Measurements from ENCODE around the gene VARS2.
"Not testable (repeated sequence)": the region's sequence is repeated elsewhere in the genome, so short reads cannot be mapped to it uniquely, and the experiment has no call there.

VARS2 gene

DNA sequence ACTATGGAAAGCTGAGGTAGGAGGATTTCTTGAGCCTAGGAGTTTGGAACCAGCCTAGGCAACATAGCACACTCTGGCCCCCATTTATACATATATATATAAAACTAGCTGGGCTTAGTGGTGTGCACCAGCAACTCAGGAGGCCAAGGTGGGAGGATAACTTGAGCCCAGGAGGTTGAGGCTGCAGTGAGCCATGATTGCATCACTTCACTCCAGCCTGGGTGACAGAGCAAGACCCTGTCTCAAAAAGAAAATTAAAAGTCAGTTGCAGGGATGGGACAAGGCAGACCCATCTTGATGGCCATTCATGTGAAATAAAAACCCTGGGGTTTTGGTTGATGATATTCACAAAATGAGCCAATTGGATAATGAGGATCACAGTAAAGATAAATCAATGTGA lies 12.6 kb upstream of the VARS2 start:
- TF ChIP-seq, protein P1, sequence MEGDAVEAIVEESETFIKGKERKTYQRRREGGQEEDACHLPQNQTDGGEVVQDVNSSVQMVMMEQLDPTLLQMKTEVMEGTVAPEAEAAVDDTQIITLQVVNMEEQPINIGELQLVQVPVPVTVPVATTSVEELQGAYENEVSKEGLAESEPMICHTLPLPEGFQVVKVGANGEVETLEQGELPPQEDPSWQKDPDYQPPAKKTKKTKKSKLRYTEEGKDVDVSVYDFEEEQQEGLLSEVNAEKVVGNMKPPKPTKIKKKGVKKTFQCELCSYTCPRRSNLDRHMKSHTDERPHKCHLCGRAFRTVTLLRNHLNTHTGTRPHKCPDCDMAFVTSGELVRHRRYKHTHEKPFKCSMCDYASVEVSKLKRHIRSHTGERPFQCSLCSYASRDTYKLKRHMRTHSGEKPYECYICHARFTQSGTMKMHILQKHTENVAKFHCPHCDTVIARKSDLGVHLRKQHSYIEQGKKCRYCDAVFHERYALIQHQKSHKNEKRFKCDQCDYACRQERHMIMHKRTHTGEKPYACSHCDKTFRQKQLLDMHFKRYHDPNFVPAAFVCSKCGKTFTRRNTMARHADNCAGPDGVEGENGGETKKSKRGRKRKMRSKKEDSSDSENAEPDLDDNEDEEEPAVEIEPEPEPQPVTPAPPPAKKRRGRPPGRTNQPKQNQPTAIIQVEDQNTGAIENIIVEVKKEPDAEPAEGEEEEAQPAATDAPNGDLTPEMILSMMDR (conservative IDR thresholded peaks at IDR 0.05; ENCODE audit: low read depth, low read length): no peak
- no peak overlapping the region for H3K4me3 ChIP-seq (ENCODE audit: low read length)
- no peak for DNase-seq (ENCODE audit: low read depth)

DNA sequence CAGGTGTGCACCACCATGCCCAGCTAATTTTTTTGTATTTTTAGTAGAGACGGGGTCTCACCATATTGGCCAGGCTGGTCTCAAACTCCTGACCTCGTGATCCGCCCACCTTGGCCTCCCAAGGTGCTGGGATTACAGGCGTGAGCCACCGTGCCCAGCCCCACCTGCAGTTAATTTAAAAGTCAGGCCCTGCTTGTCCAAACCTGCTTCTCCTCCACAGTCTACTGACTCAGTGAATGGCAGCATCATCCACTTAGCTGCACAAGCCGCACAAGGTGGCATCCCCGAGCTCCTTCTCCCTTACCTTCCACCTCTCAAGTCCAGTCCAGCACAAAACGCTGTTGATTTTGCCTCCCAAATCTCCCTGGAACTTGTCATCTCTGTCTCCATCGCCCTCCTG lies 11.8 kb upstream of the VARS2 start:
- not testable (repeated sequence) for H3K4me3 ChIP-seq (ENCODE audit: low read length)

DNA sequence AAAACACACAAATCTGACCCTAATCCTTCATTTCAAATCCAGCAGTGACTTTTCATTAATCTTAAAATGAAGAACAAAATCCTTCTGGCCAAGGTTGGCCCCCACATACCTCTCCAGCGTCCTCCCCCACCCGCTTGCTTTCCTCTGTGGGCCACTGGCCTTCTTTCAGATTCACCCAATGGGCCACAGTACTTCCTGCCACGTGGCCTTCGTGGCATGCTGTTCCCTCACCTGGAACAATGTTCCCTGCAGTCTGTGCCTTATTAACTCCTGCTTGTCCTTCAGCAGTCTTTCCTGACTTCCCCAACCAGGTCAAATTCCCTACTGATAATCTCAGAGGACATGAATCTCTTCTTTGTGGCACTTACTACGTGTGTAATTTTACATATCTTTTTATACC lies 11.3 kb upstream of the VARS2 start:
- no peak for DNase-seq (ENCODE audit: low read depth)
- H3K4me3 ChIP-seq (ENCODE audit: low read length): no peak overlapping the region
- TF ChIP-seq, protein P1 (conservative IDR thresholded peaks at IDR 0.05; ENCODE audit: low read depth, low read length): no peak

More for the DNA sequence above, 11.8 kb upstream of the VARS2 start:
- not testable (repeated sequence) for DNase-seq (ENCODE audit: low read depth)

DNA sequence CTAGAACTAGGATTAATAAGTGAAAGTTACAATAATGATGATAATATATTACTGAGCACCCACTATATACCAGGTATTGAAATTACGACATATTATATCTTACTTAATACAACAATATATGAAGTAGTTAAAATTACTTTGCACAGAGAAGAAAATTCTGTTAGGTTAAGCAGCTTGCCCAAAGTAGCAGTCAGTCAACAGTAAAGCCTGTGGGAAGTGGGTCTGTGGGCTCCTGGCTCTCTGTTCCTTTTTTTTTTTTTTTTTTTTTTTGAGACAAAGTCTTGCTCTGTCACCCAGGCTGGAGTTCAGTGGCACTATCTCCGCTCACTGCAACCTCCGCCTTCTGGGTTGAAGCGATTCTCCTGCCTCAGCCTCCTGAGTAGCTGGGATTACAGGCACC lies 10.8 kb upstream of the VARS2 start:
- no peak for DNase-seq (ENCODE audit: low read depth)
- H3K4me3 ChIP-seq (ENCODE audit: low read length): no peak overlapping the region
- TF ChIP-seq, protein P1 (conservative IDR thresholded peaks at IDR 0.05; ENCODE audit: low read depth, low read length): no peak

DNA sequence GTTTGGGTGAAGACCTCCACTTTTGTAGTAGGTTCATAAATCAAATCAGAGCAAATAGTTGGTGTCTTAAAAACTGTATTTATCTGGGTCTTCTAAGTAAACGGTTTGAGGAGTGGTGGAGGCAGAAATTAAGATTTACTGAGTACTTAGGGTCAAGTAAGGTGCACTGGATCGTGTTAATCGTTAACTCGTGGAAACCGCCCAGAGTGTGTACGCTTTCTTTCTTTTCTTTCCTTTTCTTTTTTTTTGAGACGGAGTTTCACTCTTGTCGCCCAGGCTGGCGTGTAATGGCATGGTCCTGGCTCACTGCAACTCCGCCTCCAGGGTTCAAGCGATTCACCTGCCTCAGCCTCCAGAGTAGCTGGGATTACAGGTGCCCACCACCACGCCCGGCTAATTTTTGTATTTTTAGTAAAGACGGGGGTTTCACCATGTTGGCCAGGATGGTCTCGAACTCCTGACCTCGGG lies 6.7 kb upstream of the VARS2 start:
- peak overlapping the region; percentile 95 for H3K4me3 ChIP-seq (ENCODE audit: low read length)
- not testable (repeated sequence) for DNase-seq (ENCODE audit: low read depth)

DNA sequence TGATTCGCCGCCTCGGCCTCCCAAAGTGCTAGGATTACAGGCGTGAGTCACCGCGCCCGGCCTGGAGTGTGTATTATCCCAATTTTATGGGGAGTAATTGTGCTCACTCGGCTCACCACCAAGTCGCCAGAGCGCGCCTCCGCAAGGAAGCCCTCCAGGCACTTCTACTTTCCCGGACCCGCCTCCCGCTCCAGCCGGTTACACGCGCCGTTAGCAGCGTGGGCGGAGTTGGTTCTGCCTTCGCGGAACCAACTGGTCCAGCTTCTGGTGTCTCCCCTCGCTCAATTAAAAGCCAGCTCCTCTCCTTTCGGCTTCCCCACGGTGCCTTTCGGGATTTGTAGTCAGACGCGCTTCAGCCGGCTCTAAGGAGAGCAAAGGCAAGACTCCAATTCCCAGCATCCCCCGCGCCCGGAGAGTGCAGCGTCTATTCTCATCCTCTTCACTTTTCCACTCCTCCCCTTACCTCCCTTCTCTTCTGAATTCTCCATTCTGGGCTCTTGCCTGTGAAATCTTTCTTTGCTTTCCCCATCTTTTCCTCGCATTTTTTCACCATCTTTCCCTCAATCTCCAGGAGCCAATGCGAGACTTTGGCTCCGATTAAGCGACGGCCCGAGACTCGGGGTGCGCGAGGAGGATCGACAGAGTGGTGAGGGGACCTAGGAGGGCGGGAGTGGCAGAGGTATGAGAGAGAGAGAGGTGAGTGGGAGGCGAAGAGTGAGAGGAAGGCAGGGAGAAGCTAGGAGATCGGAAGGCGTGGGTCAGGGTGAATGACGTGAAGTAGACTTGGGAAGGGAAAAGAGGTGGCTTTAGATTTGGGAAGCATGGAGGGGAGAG lies 6.1 kb upstream of the VARS2 start, which contains the start of gene GTF2H4:
GTF2H4 (plus strand) TSS at position 450 of the 834 bp plus-strand sequence.
- DNase-seq (ENCODE audit: low read depth): peak; percentile 93
- H3K4me3 ChIP-seq (ENCODE audit: low read length): peak within 1 kb of the TSS; percentile 95
- TF ChIP-seq, protein P1 (conservative IDR thresholded peaks at IDR 0.05; ENCODE audit: low read depth, low read length): no peak

DNA sequence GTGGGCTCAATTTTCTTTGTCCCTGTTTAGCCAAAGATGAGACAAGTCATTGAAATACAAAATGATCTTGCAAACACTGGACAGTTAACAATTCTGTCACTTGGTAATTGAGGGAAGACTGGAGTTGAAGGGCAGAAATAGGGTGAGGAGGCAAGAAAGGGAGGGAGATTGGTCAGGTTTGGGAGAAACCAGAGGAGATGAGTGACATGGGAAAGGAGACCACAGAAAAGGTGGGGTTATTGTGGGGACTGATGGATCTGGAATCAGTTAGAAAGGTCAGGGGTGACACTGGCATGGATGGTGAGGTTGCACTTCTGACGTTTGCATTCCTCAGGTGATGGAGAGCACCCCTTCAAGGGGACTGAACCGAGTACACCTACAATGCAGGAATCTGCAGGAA lies 5.3 kb upstream of the VARS2 start:
- DNase-seq (ENCODE audit: low read depth): no peak
- peak overlapping the region; percentile 95 for H3K4me3 ChIP-seq (ENCODE audit: low read length)
- TF ChIP-seq, protein P1 (conservative IDR thresholded peaks at IDR 0.05; ENCODE audit: low read depth, low read length): no peak

DNA sequence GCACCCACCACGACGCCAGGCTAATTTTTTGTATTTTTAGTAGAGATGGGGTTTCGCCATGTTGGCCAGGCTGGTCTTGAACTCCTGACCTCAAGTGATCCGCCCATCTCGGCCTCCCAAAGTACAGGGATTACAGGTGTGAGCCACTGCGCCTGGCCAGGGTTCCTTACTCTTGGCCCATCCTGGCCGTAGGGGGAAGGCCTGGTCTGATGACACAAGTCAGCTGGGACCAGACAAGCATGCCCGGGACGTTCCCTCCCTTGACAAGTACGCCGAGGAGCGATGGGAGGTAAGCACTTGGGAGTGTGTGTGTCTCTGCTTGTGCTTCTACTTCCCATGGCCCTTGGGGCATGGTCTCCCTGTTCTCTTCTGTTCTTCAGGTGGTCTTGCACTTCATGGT lies 3.6 kb upstream of the VARS2 start:
- H3K4me3 ChIP-seq (ENCODE audit: low read length); DNase-seq (ENCODE audit: low read depth): not testable (repeated sequence)
